ENCODE measurements around the gene TRIP10.

The TRIP10 gene

GRCh38 chr19:6711605-6712004 is 27.9 kb upstream of the TRIP10 start:
- no peak for DNase-seq
- H3K27ac ChIP-seq (ENCODE audit: insufficient read depth, low read length, poor library complexity, severe bottlenecking) = no peak overlapping the region
- H3K4me1 ChIP-seq (ENCODE audit: control insufficient read depth, insufficient read depth, low read length, poor library complexity, severe bottlenecking) = peaks cover 4% of the 10 kb centered on the region
- no peaks in the 10 kb centered on the region for H3K9me3 ChIP-seq (ENCODE audit: control insufficient read depth, low read length)
- H3K27me3 ChIP-seq (replicated peaks; ENCODE audit: control insufficient read depth, insufficient read depth, low read length, poor library complexity, severe bottlenecking) = peaks cover 5% of the 10 kb centered on the region
- no peaks in the 10 kb centered on the region for H3K36me3 ChIP-seq (ENCODE audit: control insufficient read depth, insufficient read depth, low read length)
- no peak overlapping the region for H3K4me3 ChIP-seq (ENCODE audit: insufficient read depth, low read depth, low read length, poor library complexity, severe bottlenecking)

GRCh38 chr19:6712231-6712630 is 27.2 kb upstream of the TRIP10 start:
- no peaks in the 10 kb centered on the region for H3K36me3 ChIP-seq (ENCODE audit: control insufficient read depth, insufficient read depth, low read length)
- peaks cover 5% of the 10 kb centered on the region for H3K27me3 ChIP-seq (replicated peaks; ENCODE audit: control insufficient read depth, insufficient read depth, low read length, poor library complexity, severe bottlenecking)
- DNase-seq = no peak
- no peak overlapping the region for H3K27ac ChIP-seq (ENCODE audit: insufficient read depth, low read length, poor library complexity, severe bottlenecking)
- no peak overlapping the region for H3K4me3 ChIP-seq (ENCODE audit: insufficient read depth, low read depth, low read length, poor library complexity, severe bottlenecking)
- peaks cover 4% of the 10 kb centered on the region for H3K4me1 ChIP-seq (ENCODE audit: control insufficient read depth, insufficient read depth, low read length, poor library complexity, severe bottlenecking)
- no peaks in the 10 kb centered on the region for H3K9me3 ChIP-seq (ENCODE audit: control insufficient read depth, low read length)

GRCh38 chr19:6712692-6713670 is 26.5 kb upstream of the TRIP10 start:
- H3K9me3 ChIP-seq (ENCODE audit: control insufficient read depth, low read length) = no peaks in the 10 kb centered on the region
- DNase-seq = no peak
- peaks cover 4% of the 10 kb centered on the region for H3K4me1 ChIP-seq (ENCODE audit: control insufficient read depth, insufficient read depth, low read length, poor library complexity, severe bottlenecking)
- peaks cover 5% of the 10 kb centered on the region for H3K27me3 ChIP-seq (replicated peaks; ENCODE audit: control insufficient read depth, insufficient read depth, low read length, poor library complexity, severe bottlenecking)
- H3K4me3 ChIP-seq (ENCODE audit: insufficient read depth, low read depth, low read length, poor library complexity, severe bottlenecking) = no peak overlapping the region
- no peaks in the 10 kb centered on the region for H3K36me3 ChIP-seq (ENCODE audit: control insufficient read depth, insufficient read depth, low read length)
- H3K27ac ChIP-seq (ENCODE audit: insufficient read depth, low read length, poor library complexity, severe bottlenecking) = no peak overlapping the region

GRCh38 chr19:6713773-6714692 is 25.4 kb upstream of the TRIP10 start:
- no peak overlapping the region for H3K4me3 ChIP-seq (ENCODE audit: insufficient read depth, low read depth, low read length, poor library complexity, severe bottlenecking)
- no peak for DNase-seq

GRCh38 chr19:6714749-6715555 is 24.5 kb upstream of the TRIP10 start:
- H3K4me1 ChIP-seq (ENCODE audit: control insufficient read depth, insufficient read depth, low read length, poor library complexity, severe bottlenecking) = peaks cover 4% of the 10 kb centered on the region
- peaks cover under 1% of the 10 kb centered on the region for H3K27me3 ChIP-seq (replicated peaks; ENCODE audit: control insufficient read depth, insufficient read depth, low read length, poor library complexity, severe bottlenecking)
- H3K36me3 ChIP-seq (ENCODE audit: control insufficient read depth, insufficient read depth, low read length) = no peaks in the 10 kb centered on the region
- no peak overlapping the region for H3K4me3 ChIP-seq (ENCODE audit: insufficient read depth, low read depth, low read length, poor library complexity, severe bottlenecking)
- H3K27ac ChIP-seq (ENCODE audit: insufficient read depth, low read length, poor library complexity, severe bottlenecking) = no peak overlapping the region
- H3K9me3 ChIP-seq (ENCODE audit: control insufficient read depth, low read length) = no peaks in the 10 kb centered on the region
- no peak for DNase-seq

More at GRCh38 chr19:6713773-6714692, 25.4 kb upstream of the TRIP10 start:
- Histone ChIP-seq H3K36me3 (ENCODE audit: control insufficient read depth, insufficient read depth, low read length) (no peaks in the 10 kb centered on the region), H3K27me3 (replicated peaks; ENCODE audit: control insufficient read depth, insufficient read depth, low read length, poor library complexity, severe bottlenecking) (peaks cover 5% of the 10 kb centered on the region), H3K4me1 (ENCODE audit: control insufficient read depth, insufficient read depth, low read length, poor library complexity, severe bottlenecking) (peaks cover 4% of the 10 kb centered on the region), H3K9me3 (ENCODE audit: control insufficient read depth, low read length) (no peaks in the 10 kb centered on the region), H3K27ac (ENCODE audit: insufficient read depth, low read length, poor library complexity, severe bottlenecking) (no peak overlapping the region)

- DNase-seq = no peak
- Histone ChIP-seq H3K27me3 (replicated peaks; ENCODE audit: control insufficient read depth, insufficient read depth, low read length, poor library complexity, severe bottlenecking) (no peaks in the 10 kb centered on the region), H3K9me3 (ENCODE audit: control insufficient read depth, low read length) (no peaks in the 10 kb centered on the region), H3K4me1 (ENCODE audit: control insufficient read depth, insufficient read depth, low read length, poor library complexity, severe bottlenecking) (no peaks in the 10 kb centered on the region), H3K27ac (ENCODE audit: insufficient read depth, low read length, poor library complexity, severe bottlenecking) (no peak overlapping the region), H3K4me3 (ENCODE audit: insufficient read depth, low read depth, low read length, poor library complexity, severe bottlenecking) (no peak overlapping the region), H3K36me3 (ENCODE audit: control insufficient read depth, insufficient read depth, low read length) (no peaks in the 10 kb centered on the region)
These were observed 22.9 kb upstream of the TRIP10 start for GRCh38 chr19:6716610-6716970.

- Histone ChIP-seq H3K27ac (ENCODE audit: insufficient read depth, low read length, poor library complexity, severe bottlenecking) (no peak overlapping the region), H3K9me3 (ENCODE audit: control insufficient read depth, low read length) (no peaks in the 10 kb centered on the region), H3K4me3 (ENCODE audit: insufficient read depth, low read depth, low read length, poor library complexity, severe bottlenecking) (no peak overlapping the region), H3K27me3 (replicated peaks; ENCODE audit: control insufficient read depth, insufficient read depth, low read length, poor library complexity, severe bottlenecking) (no peaks in the 10 kb centered on the region), H3K36me3 (ENCODE audit: control insufficient read depth, insufficient read depth, low read length) (no peaks in the 10 kb centered on the region), H3K4me1 (ENCODE audit: control insufficient read depth, insufficient read depth, low read length, poor library complexity, severe bottlenecking) (no peaks in the 10 kb centered on the region)
- DNase-seq = no peak
These were observed 22.4 kb upstream of the TRIP10 start for GRCh38 chr19:6717036-6717435.

GRCh38 chr19:6717441-6717971 is 22.0 kb upstream of the TRIP10 start:
- no peaks in the 10 kb centered on the region for H3K9me3 ChIP-seq (ENCODE audit: control insufficient read depth, low read length)
- H3K4me3 ChIP-seq (ENCODE audit: insufficient read depth, low read depth, low read length, poor library complexity, severe bottlenecking) = no peak overlapping the region
- H3K36me3 ChIP-seq (ENCODE audit: control insufficient read depth, insufficient read depth, low read length) = no peaks in the 10 kb centered on the region
- no peak overlapping the region for H3K27ac ChIP-seq (ENCODE audit: insufficient read depth, low read length, poor library complexity, severe bottlenecking)
- DNase-seq = no peak
- no peaks in the 10 kb centered on the region for H3K4me1 ChIP-seq (ENCODE audit: control insufficient read depth, insufficient read depth, low read length, poor library complexity, severe bottlenecking)
- H3K27me3 ChIP-seq (replicated peaks; ENCODE audit: control insufficient read depth, insufficient read depth, low read length, poor library complexity, severe bottlenecking) = no peaks in the 10 kb centered on the region

GRCh38 chr19:6718111-6718740 is 21.3 kb upstream of the TRIP10 start:
- Histone ChIP-seq H3K4me3 (ENCODE audit: insufficient read depth, low read depth, low read length, poor library complexity, severe bottlenecking) (no peak overlapping the region), H3K27me3 (replicated peaks; ENCODE audit: control insufficient read depth, insufficient read depth, low read length, poor library complexity, severe bottlenecking) (no peaks in the 10 kb centered on the region)

More at GRCh38 chr19:6718111-6718740, 21.3 kb upstream of the TRIP10 start:
- Histone ChIP-seq H3K4me1 (ENCODE audit: control insufficient read depth, insufficient read depth, low read length, poor library complexity, severe bottlenecking) (no peaks in the 10 kb centered on the region), H3K9me3 (ENCODE audit: control insufficient read depth, low read length) (no peaks in the 10 kb centered on the region), H3K27ac (ENCODE audit: insufficient read depth, low read length, poor library complexity, severe bottlenecking) (no peak overlapping the region), H3K36me3 (ENCODE audit: control insufficient read depth, insufficient read depth, low read length) (no peaks in the 10 kb centered on the region)
- DNase-seq = no peak
